Adrenal gland (tissue), 5 donors: Measurements from ENCODE around the gene ANKIB1.

Source experiments
- CTCF ChIP-seq, 6 experiments: fragments of 450-650 bp in 4 of 6; fragments of 200-600 bp in 2 of 6; sonication (generic) in 1 of 6; IDR thresholded peaks; 1 replicate in 5 of 6; 2 replicates in 1 of 6; pipeline versions ENCODE4 v1.5.1 to v1.8.0; 2016 to 2021; ENCODE audit warnings: antibody characterized with exemption in 6 of 6, mild to moderate bottlenecking in 2 of 6, moderate library complexity in 1 of 6
- POLR2A ChIP-seq, 2 donors: fragments of 450-650 bp; IDR thresholded peaks; one replicate each; pipeline ENCODE4 v1.6.1; 2017; ENCODE audit warnings: antibody characterized with exemption in 2 of 2, mild to moderate bottlenecking in 2 of 2, moderate library complexity in 1 of 2
- donor health status: DM: no; HTN: no; CAD: no.

DNA sequence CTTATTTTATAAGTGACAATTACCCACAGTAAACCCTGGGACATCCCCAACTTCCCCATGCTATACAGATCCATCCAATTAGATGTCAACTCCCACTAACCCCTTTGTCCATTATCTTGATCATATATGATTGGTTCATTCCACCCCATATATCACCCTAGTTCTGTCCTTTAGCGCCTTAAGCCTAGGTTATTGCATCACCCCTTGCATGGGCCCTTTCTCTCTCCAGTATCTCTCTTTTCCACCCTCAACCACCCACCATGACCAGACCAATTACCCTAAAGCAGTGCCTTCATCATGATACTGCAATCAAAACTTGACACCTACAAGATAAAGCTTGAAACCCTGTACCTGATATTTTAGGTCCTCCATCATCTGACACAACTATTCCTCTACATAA, 163.6 kb downstream of the ANKIB1 start:
- TF ChIP-seq CTCF (IDR thresholded peaks at IDR 0.05) = no peak
- no peak for TF ChIP-seq POLR2A (IDR thresholded peaks at IDR 0.05)
